SK-N-SH (cell line): ENCODE results near the gene ITGA5. TPM values are rescaled to one million over a fixed set of nuclear protein-coding genes. Genes with fewer than 3 reads are reported as not detected.

ENCODE experiments used
- CTCF ChIA-PET: fragments of 300-600, 350-600 bp; formaldehyde crosslinking; extraction: SDS; loops from one replicate; lab custom pipeline; 2021; lab: Yijun Ruan, JAX
- POLR2A ChIA-PET: fragments of 350-600 bp; sonication (Branson Sonifier 250); formaldehyde crosslinking; extraction: SDS; loops from one replicate; lab custom pipeline; 2020; ENCODE audit warnings: antibody characterized with exemption, inconsistent platforms; lab: Yijun Ruan, JAX
- DNase-seq: peaks from one replicate; pipeline ENCODE4 v3.0.0; 2012
- H2AFZ ChIP-seq: fragments of 200-600 bp; sonication (generic); 2 replicates; pipeline ENCODE4 v1.8.1; 2016; ENCODE audit warnings: antibody characterized with exemption, mild to moderate bottlenecking, low read depth
- H3F3A ChIP-seq: fragments of 200-600 bp; sonication (generic); replicated peaks from 2 replicates; pipeline ENCODE3; 2016; ENCODE audit warnings: antibody characterized with exemption, mild to moderate bottlenecking; ENCODE audit not compliant: insufficient read depth
- H3K27ac ChIP-seq, 2 experiments: fragments of 200-500 bp in 1 of 2; fragments of 200-600 bp in 1 of 2; sonication (Bioruptor generic) in 1 of 2; sonication (generic), shearing (Covaris generic) in 1 of 2; 2 replicates each; pipeline versions ENCODE4 v1.5.1 to v1.6.1; 2014 to 2016; ENCODE audit warnings: low read depth in 2 of 2, inconsistent platforms in 1 of 2, low read length in 1 of 2, mild to moderate bottlenecking in 1 of 2, mixed read lengths in 1 of 2
- H3K27me3 ChIP-seq: fragments of 200-600 bp; sonication (generic), shearing (Covaris generic); 2 replicates; pipeline ENCODE4 v1.6.1; 2016; ENCODE audit warnings: mixed run types; ENCODE audit not compliant: insufficient read depth
- H3K36me3 ChIP-seq, 2 experiments: fragments of 200-500 bp in 1 of 2; fragments of 200-600 bp in 1 of 2; sonication (Bioruptor generic) in 1 of 2; sonication (generic) in 1 of 2; replicated peaks in 1 of 2; 2 replicates each; pipeline versions ENCODE3 to v1.5.1; 2014 to 2016; ENCODE audit warnings: low read length in 1 of 2, mild to moderate bottlenecking in 1 of 2; ENCODE audit not compliant: insufficient read depth in 2 of 2, control insufficient read depth in 1 of 2
- H3K4me1 ChIP-seq, 2 experiments: fragments of 200-500 bp in 1 of 2; fragments of 200-600 bp in 1 of 2; sonication (Bioruptor generic) in 1 of 2; sonication (generic), shearing (Covaris generic) in 1 of 2; 2 replicates each; pipeline versions ENCODE4 v1.5.1 to v1.6.1; 2014 to 2016; ENCODE audit warnings: low read depth in 1 of 2, low read length in 1 of 2, mixed run types in 1 of 2; ENCODE audit not compliant: insufficient read depth in 2 of 2, control insufficient read depth in 1 of 2
- H3K4me2 ChIP-seq: fragments of 200-600 bp; sonication (generic), shearing (Covaris generic); 2 replicates; pipeline ENCODE4 v1.6.1; 2017; ENCODE audit warnings: mixed run types
- H3K4me3 ChIP-seq, 2 experiments: fragments of 200-500 bp in 1 of 2; fragments of 200-600 bp in 1 of 2; sonication (Bioruptor generic) in 1 of 2; sonication (generic), shearing (Covaris generic) in 1 of 2; 2 replicates each; pipeline versions ENCODE4 v1.5.1 to v1.8.1; 2014 to 2016; ENCODE audit warnings: low read depth in 2 of 2, inconsistent platforms in 1 of 2, low read length in 1 of 2, mild to moderate bottlenecking in 1 of 2, mixed read lengths in 1 of 2, moderate library complexity in 1 of 2
- H3K79me2 ChIP-seq: fragments of 200-600 bp; sonication (generic); 2 replicates; pipeline ENCODE4 v1.8.1; 2017; ENCODE audit warnings: mild to moderate bottlenecking; ENCODE audit not compliant: insufficient read depth
- H3K9ac ChIP-seq: fragments of 200-600 bp; sonication (generic); 2 replicates; pipeline ENCODE4 v1.6.1; 2017; ENCODE audit warnings: mixed run types
- H3K9me2 ChIP-seq: fragments of 200-600 bp; sonication (generic); 2 replicates; pipeline ENCODE4 v1.6.1; 2017; ENCODE audit warnings: mixed run types
- H3K9me3 ChIP-seq: fragments of 200-600 bp; sonication (generic); 2 replicates; pipeline ENCODE4 v1.6.1; 2017; ENCODE audit warnings: mixed run types, mild to moderate bottlenecking, moderate library complexity
- H4K20me1 ChIP-seq: fragments of 200-600 bp; sonication (generic); 2 replicates; pipeline ENCODE4 v1.6.1; 2017; ENCODE audit warnings: mild to moderate bottlenecking, mixed run types; ENCODE audit not compliant: insufficient read depth
- CHD2 ChIP-seq: fragments of 150-350 bp; IDR thresholded peaks from 2 replicates; pipeline ENCODE4 v1.6.1; 2018; ENCODE audit warnings: low read length; ENCODE audit not compliant: partially characterized antibody
- ELF1 ChIP-seq: IDR thresholded peaks from 2 replicates; pipeline ENCODE4 v1.4.0; 2012
- EP300 ChIP-seq, 2 experiments: IDR thresholded peaks; 2 replicates each; pipeline versions ENCODE4 v1.4.0 to v1.6.1; 2012; ENCODE audit warnings: borderline replicate concordance in 1 of 2, low read depth in 1 of 2, low read length in 1 of 2
- FOSL2 ChIP-seq: IDR thresholded peaks from 2 replicates; pipeline ENCODE4 v1.4.0; 2012; ENCODE audit warnings: low read depth, mild to moderate bottlenecking, moderate library complexity, borderline replicate concordance
- FOXJ3 ChIP-seq: sonication (generic); formaldehyde crosslinking; IDR thresholded peaks from 2 replicates; pipeline ENCODE4 v1.5.1; 2020; ENCODE audit warnings: mild to moderate bottlenecking, missing genetic modification reagents
- FOXM1 ChIP-seq: IDR thresholded peaks from 2 replicates; pipeline ENCODE4 v1.4.0; 2012; ENCODE audit warnings: low read depth, mild to moderate bottlenecking
- GABPA ChIP-seq: IDR thresholded peaks from 2 replicates; pipeline ENCODE4 v1.4.0; 2012; ENCODE audit warnings: low read depth, mild to moderate bottlenecking
- GATA2 ChIP-seq: sonication (generic); formaldehyde crosslinking; IDR thresholded peaks from 2 replicates; pipeline ENCODE4 v1.5.0; 2020; ENCODE audit warnings: mild to moderate bottlenecking, missing genetic modification reagents
- JUND ChIP-seq: IDR thresholded peaks from 2 replicates; pipeline ENCODE4 v1.4.0; 2012
- MXI1 ChIP-seq: IDR thresholded peaks from 2 replicates; pipeline ENCODE4 v1.6.1; 2012; ENCODE audit warnings: mild to moderate bottlenecking, low read depth, low read length, improper control_type of control experiment
- NRF1 ChIP-seq: IDR thresholded peaks from 2 replicates; pipeline ENCODE4 v1.6.1; 2012; ENCODE audit warnings: low read depth, mild to moderate bottlenecking, low read length
- RFX5 ChIP-seq: IDR thresholded peaks from 2 replicates; pipeline ENCODE4 v1.6.1; 2012; ENCODE audit warnings: mild to moderate bottlenecking, improper control_type of control experiment, low read length
- RXRA ChIP-seq: IDR thresholded peaks from 2 replicates; pipeline ENCODE4 v1.4.0; 2012; ENCODE audit warnings: low read depth, mild to moderate bottlenecking, borderline replicate concordance
- SIN3A ChIP-seq: IDR thresholded peaks from 2 replicates; pipeline ENCODE4 v1.6.1; 2012; ENCODE audit warnings: low read depth, mild to moderate bottlenecking, low read length, moderate library complexity, borderline replicate concordance
- SMC3 ChIP-seq: IDR thresholded peaks from 2 replicates; pipeline ENCODE4 v1.6.1; 2012; ENCODE audit warnings: low read depth, low read length, improper control_type of control experiment
- TAF1 ChIP-seq: IDR thresholded peaks from 2 replicates; pipeline ENCODE4 v1.6.1; 2012; ENCODE audit warnings: low read depth, mild to moderate bottlenecking, low read length, moderate library complexity, borderline replicate concordance
- TCF12 ChIP-seq: IDR thresholded peaks from 2 replicates; pipeline ENCODE4 v1.4.0; 2012
- TEAD4 ChIP-seq: IDR thresholded peaks from 2 replicates; pipeline ENCODE4 v1.4.0; 2012; ENCODE audit warnings: mild to moderate bottlenecking, borderline replicate concordance; ENCODE audit not compliant: insufficient read depth
- WGBS: methylation state at CpG from one replicate; pipeline ENCODE4 v1.1.6; 2017; ENCODE audit warnings: low lambda C conversion rate; 5-methylcytosine and 5-hydroxymethylcytosine counted together
- polyA plus RNA-seq, 3 experiments: library from polyadenylated mRNA; depleted of rRNA; stranded (reverse); fragments of >200 nt; gene quantifications; 2 replicates each; pipeline ENCODE4 v1.2.3, GENCODE V29; 2012
- TF ChIP-seq, protein P1 (sequence below): IDR thresholded peaks from 2 replicates; pipeline ENCODE4 v1.4.0; 2012; ENCODE audit warnings: low read depth
- TF ChIP-seq, protein P2 (sequence below): IDR thresholded peaks from 2 replicates; pipeline ENCODE4 v1.6.1; 2012; ENCODE audit warnings: mild to moderate bottlenecking, low read depth, low read length, moderate library complexity
- TF ChIP-seq, protein P3 (sequence below): IDR thresholded peaks from 2 replicates; pipeline ENCODE4 v1.4.0; 2012; ENCODE audit warnings: low read depth, borderline replicate concordance
- TF ChIP-seq, protein P4 (sequence below): IDR thresholded peaks from 2 replicates; pipeline ENCODE4 v1.4.0; 2012; ENCODE audit warnings: low read depth, borderline replicate concordance
- TF ChIP-seq, protein P5 (sequence below): fragments of 150-350 bp; IDR thresholded peaks from 2 replicates; pipeline ENCODE4 v1.6.1; 2017; ENCODE audit warnings: antibody characterized with exemption, low read length, low read depth, borderline replicate concordance

ITGA5 gene
- polyA plus RNA-seq, 1 of the 3 experiments (the other 2 are of a cell fraction) = 52.5 TPM

DNA sequence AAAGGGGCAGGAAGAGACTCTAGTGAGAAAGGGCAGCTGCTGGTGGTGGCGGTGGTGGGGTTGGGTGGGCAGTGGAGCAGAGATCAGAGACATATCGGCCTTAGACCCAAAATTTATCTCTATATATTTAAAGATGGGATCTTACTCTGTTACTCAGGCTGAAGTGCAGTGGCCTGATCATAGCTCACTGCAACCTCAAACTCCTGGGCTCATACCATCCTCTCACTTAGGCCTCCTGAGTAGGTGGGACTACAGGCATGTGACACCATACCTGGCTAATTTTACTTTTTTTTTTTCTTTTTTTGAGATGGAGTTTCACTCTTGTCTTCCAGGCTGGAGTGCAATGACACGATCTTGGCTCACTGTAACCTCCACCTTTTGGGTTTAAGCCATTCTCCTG, 18.6 kb upstream of the ITGA5 start:
- H3K9me3 ChIP-seq = no peaks in the 10 kb centered on the region
- POLR2A ChIA-PET = no interaction called here
- H2AFZ ChIP-seq = no peak overlapping the region
- no peaks in the 10 kb centered on the region for H4K20me1 ChIP-seq
- H3K9ac ChIP-seq = no peak overlapping the region
- H3F3A ChIP-seq = no peaks in the 10 kb centered on the region
- TF ChIP-seq TEAD4 = no peak
- TF ChIP-seq SMC3 = no peak
- no peak for TF ChIP-seq TCF12
- no peak for TF ChIP-seq MXI1
- no peak for TF ChIP-seq FOSL2
- TF ChIP-seq RFX5 = no peak
- no peak for TF ChIP-seq FOXM1
- TF ChIP-seq, protein P1, sequence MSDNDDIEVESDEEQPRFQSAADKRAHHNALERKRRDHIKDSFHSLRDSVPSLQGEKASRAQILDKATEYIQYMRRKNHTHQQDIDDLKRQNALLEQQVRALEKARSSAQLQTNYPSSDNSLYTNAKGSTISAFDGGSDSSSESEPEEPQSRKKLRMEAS = no peak
- TF ChIP-seq GATA2 = no peak
- no peak for TF ChIP-seq RXRA
- no peak for TF ChIP-seq FOXJ3 (CRISPR knock-in tag)
- no peak for TF ChIP-seq CHD2
- no peak for TF ChIP-seq ELF1
- no peak for TF ChIP-seq JUND
- no peaks in the 10 kb centered on the region; a peak in 1 of 4 replicates for H3K4me1 ChIP-seq
- no peak overlapping the region for H3K27ac ChIP-seq
- no peaks in the 10 kb centered on the region for H3K9me2 ChIP-seq
- H3K4me3 ChIP-seq = no peak overlapping the region
- H3K79me2 ChIP-seq = no peaks in the 10 kb centered on the region
- H3K27me3 ChIP-seq = peaks cover 12% of the 10 kb centered on the region; the same call in 1 of the 2 replicates
- no peak for DNase-seq
- no peak overlapping the region for H3K4me2 ChIP-seq
- CTCF ChIA-PET = interaction anchor here (3.4 to 23.4 kb wide), 4 partner anchors 12 to 45 kb away, joined by 19 to 490 read pairs (median 36); partner anchors contain the start of gene ITGA5
- WGBS = 49% methylated on average over 3 of the region's 3 CpGs
- no peaks in the 10 kb centered on the region for H3K36me3 ChIP-seq

DNA sequence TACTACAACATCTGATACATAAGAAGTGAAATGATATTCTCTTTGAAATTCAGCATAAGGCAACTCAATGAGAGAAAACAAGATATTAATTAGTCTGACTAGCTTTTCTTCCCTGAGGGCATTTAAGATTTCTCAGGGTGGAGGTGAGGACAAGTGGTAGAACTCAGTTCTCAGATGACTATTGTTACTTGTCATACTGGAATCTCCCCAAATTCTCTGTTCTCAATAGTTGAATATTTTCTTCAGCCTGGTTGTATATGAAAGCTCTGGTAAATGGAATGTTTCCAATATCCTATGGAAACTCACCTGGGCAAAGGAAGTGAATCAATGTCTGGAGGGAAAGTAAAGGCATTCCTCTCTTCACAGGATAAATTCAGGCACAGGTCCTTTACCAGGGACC, 18.2 kb upstream of the ITGA5 start:
- CTCF ChIA-PET = interaction anchor here (1.2 to 23.4 kb wide), 3 partner anchors 12 to 44 kb away, joined by 3 to 490 read pairs (median 19); no protein-coding TSS in a partner anchor
- TF ChIP-seq NRF1 (no peak), CHD2 (no peak), TAF1 (no peak), TCF12 (no peak), EP300 (IDR thresholded peaks at IDR 0.05; ENCODE audit: borderline replicate concordance in 1 of 2, low read depth in 1 of 2, low read length in 1 of 2) (no peak), GABPA (no peak), SIN3A (no peak), GATA2 (no peak)
- TF ChIP-seq, protein P2, sequence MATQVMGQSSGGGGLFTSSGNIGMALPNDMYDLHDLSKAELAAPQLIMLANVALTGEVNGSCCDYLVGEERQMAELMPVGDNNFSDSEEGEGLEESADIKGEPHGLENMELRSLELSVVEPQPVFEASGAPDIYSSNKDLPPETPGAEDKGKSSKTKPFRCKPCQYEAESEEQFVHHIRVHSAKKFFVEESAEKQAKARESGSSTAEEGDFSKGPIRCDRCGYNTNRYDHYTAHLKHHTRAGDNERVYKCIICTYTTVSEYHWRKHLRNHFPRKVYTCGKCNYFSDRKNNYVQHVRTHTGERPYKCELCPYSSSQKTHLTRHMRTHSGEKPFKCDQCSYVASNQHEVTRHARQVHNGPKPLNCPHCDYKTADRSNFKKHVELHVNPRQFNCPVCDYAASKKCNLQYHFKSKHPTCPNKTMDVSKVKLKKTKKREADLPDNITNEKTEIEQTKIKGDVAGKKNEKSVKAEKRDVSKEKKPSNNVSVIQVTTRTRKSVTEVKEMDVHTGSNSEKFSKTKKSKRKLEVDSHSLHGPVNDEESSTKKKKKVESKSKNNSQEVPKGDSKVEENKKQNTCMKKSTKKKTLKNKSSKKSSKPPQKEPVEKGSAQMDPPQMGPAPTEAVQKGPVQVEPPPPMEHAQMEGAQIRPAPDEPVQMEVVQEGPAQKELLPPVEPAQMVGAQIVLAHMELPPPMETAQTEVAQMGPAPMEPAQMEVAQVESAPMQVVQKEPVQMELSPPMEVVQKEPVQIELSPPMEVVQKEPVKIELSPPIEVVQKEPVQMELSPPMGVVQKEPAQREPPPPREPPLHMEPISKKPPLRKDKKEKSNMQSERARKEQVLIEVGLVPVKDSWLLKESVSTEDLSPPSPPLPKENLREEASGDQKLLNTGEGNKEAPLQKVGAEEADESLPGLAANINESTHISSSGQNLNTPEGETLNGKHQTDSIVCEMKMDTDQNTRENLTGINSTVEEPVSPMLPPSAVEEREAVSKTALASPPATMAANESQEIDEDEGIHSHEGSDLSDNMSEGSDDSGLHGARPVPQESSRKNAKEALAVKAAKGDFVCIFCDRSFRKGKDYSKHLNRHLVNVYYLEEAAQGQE = no peak
- TF ChIP-seq, protein P3, sequence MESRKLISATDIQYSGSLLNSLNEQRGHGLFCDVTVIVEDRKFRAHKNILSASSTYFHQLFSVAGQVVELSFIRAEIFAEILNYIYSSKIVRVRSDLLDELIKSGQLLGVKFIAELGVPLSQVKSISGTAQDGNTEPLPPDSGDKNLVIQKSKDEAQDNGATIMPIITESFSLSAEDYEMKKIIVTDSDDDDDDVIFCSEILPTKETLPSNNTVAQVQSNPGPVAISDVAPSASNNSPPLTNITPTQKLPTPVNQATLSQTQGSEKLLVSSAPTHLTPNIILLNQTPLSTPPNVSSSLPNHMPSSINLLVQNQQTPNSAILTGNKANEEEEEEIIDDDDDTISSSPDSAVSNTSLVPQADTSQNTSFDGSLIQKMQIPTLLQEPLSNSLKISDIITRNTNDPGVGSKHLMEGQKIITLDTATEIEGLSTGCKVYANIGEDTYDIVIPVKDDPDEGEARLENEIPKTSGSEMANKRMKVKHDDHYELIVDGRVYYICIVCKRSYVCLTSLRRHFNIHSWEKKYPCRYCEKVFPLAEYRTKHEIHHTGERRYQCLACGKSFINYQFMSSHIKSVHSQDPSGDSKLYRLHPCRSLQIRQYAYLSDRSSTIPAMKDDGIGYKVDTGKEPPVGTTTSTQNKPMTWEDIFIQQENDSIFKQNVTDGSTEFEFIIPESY = no peak
- TF ChIP-seq, protein P4, sequence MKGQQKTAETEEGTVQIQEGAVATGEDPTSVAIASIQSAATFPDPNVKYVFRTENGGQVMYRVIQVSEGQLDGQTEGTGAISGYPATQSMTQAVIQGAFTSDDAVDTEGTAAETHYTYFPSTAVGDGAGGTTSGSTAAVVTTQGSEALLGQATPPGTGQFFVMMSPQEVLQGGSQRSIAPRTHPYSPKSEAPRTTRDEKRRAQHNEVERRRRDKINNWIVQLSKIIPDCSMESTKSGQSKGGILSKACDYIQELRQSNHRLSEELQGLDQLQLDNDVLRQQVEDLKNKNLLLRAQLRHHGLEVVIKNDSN = no peak
- TF ChIP-seq, protein P5, sequence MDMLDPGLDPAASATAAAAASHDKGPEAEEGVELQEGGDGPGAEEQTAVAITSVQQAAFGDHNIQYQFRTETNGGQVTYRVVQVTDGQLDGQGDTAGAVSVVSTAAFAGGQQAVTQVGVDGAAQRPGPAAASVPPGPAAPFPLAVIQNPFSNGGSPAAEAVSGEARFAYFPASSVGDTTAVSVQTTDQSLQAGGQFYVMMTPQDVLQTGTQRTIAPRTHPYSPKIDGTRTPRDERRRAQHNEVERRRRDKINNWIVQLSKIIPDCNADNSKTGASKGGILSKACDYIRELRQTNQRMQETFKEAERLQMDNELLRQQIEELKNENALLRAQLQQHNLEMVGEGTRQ = no peak

More for the DNA sequence above, 18.2 kb upstream of the ITGA5 start:
- H3K9ac ChIP-seq = no peak overlapping the region
- H3K4me2 ChIP-seq = no peak overlapping the region
- no peaks in the 10 kb centered on the region; a peak in 2 of 4 replicates for H3K4me1 ChIP-seq
- no peaks in the 10 kb centered on the region for H4K20me1 ChIP-seq
- no peaks in the 10 kb centered on the region for H3K36me3 ChIP-seq
- no peak overlapping the region for H2AFZ ChIP-seq
- no peaks in the 10 kb centered on the region for H3K79me2 ChIP-seq
- H3K27ac ChIP-seq = no peak overlapping the region
- no peak for DNase-seq
- H3K4me3 ChIP-seq = no peak overlapping the region
- no peaks in the 10 kb centered on the region for H3F3A ChIP-seq
- peaks cover 12% of the 10 kb centered on the region; the same call in 1 of the 2 replicates for H3K27me3 ChIP-seq
- POLR2A ChIA-PET = no interaction called here
- H3K9me2 ChIP-seq = no peaks in the 10 kb centered on the region
- no peaks in the 10 kb centered on the region for H3K9me3 ChIP-seq
